GM12878 (cell line): ENCODE results near the gene FTSJ1. TPM values are rescaled to one million over a fixed set of nuclear protein-coding genes. Genes with fewer than 3 reads are reported as not detected.
A peak's percentile ranks its signal among the peaks of the same experiment; 100 is the strongest.

Experiments used
- ATAC-seq: fragments of 200-7000 bp; cut with Tn5 transposase; 3 replicates; pipeline ENCODE4 v1.9.1; 2020; ENCODE audit warnings: mild to moderate bottlenecking, moderate library complexity
- BruUV-seq: library from RNA; stranded (reverse); fragments of 400-500 nt; replicated peaks from 2 replicates; lab custom pipeline; 2021; lab: Mats Ljungman, UMichigan
- CTCF ChIA-PET: fragments of 300-600 bp; sonication (Branson Sonifier 250); formaldehyde crosslinking; extraction: SDS; loops from one replicate; lab custom pipeline; 2021; ENCODE audit warnings: inconsistent platforms; lab: Yijun Ruan, JAX
- POLR2A ChIA-PET: fragments of 350-600 bp; formaldehyde crosslinking; extraction: SDS; loops from one replicate; lab custom pipeline; 2021; ENCODE audit warnings: inconsistent platforms; lab: Charles Lee
- RAD21 ChIA-PET: fragments of 300-600 bp; sonication (Branson Sonifier 250); formaldehyde crosslinking; loops from one replicate; lab custom pipeline; 2023; ENCODE audit warnings: antibody characterized with exemption; ENCODE audit not compliant: unreplicated experiment; lab: Charles Lee
- SMC1A ChIA-PET: fragments of 300-600 bp; sonication (Branson Sonifier 250); formaldehyde crosslinking; loops from one replicate; lab custom pipeline; 2023; ENCODE audit not compliant: unreplicated experiment, uncharacterized antibody; lab: Charles Lee
- DNase-seq: peaks from one replicate; pipeline ENCODE4 v3.0.0-alpha.2; 2011; ENCODE audit warnings: low read depth, low spot score
- FAIRE-seq: peaks from 3 replicates; lab custom pipeline; 2011; peaks lifted over from hg19 to GRCh38; lab: Jason Lieb, UNC
- H2AFZ ChIP-seq: 2 replicates; pipeline ENCODE4 v1.6.0; 2011; ENCODE audit warnings: low read depth, low read length, control low read depth; ENCODE audit not compliant: control insufficient read depth
- H3K27ac ChIP-seq: 2 replicates; pipeline ENCODE4 v1.5.1; 2011; ENCODE audit warnings: control low read depth; ENCODE audit not compliant: control insufficient read depth, insufficient read depth
- H3K27me3 ChIP-seq, 2 experiments: replicated peaks in 1 of 2; 2 replicates each; pipeline versions ENCODE4 v1.6.0 to v1.6.1; 2011; ENCODE audit warnings: low read length in 1 of 2; ENCODE audit not compliant: control insufficient read depth in 2 of 2, insufficient read depth in 2 of 2
- H3K36me3 ChIP-seq, 2 experiments: 2 replicates each; pipeline ENCODE4 v1.5.1; 2011; ENCODE audit warnings: low read length in 1 of 2; ENCODE audit not compliant: control insufficient read depth in 2 of 2, insufficient read depth in 2 of 2
- H3K4me1 ChIP-seq: 2 replicates; pipeline ENCODE4 v1.6.1; 2011; ENCODE audit warnings: mild to moderate bottlenecking, low read length, moderate library complexity, mixed read lengths; ENCODE audit not compliant: control insufficient read depth, insufficient read depth
- H3K4me2 ChIP-seq: 2 replicates; pipeline ENCODE4 v1.6.0; 2011; ENCODE audit warnings: control low read depth; ENCODE audit not compliant: control insufficient read depth, insufficient read depth
- H3K4me3 ChIP-seq: fragments of 200-600 bp; sonication (generic); 2 replicates; pipeline ENCODE4 v1.5.1; 2016
- H3K79me2 ChIP-seq: 2 replicates; pipeline ENCODE4 v1.6.0; 2011; ENCODE audit warnings: low read length; ENCODE audit not compliant: control insufficient read depth, insufficient read depth
- H3K9ac ChIP-seq: 2 replicates; pipeline ENCODE4 v1.8.0; 2011; ENCODE audit warnings: low read length, control low read depth, mixed read lengths; ENCODE audit not compliant: control insufficient read depth, insufficient read depth
- H3K9me3 ChIP-seq: replicated peaks from 3 replicates; pipeline ENCODE4 v1.5.1; 2011; ENCODE audit warnings: mild to moderate bottlenecking, low read length; ENCODE audit not compliant: control insufficient read depth, insufficient read depth
- H4K20me1 ChIP-seq: 2 replicates; pipeline ENCODE4 v1.6.0; 2011; ENCODE audit not compliant: control insufficient read depth, insufficient read depth
- CBX5 ChIP-seq: sonication (generic); IDR thresholded peaks from 2 replicates; pipeline ENCODE4 v1.6.1; 2016; ENCODE audit warnings: low read depth, moderate library complexity, mild to moderate bottlenecking, inconsistent platforms
- CEBPB ChIP-seq, 2 experiments: fragments of 150-350 bp in 1 of 2; IDR thresholded peaks; 2 replicates each; pipeline ENCODE4 v1.6.1; 2012 to 2014; ENCODE audit warnings: low read depth in 2 of 2, low read length in 2 of 2, borderline replicate concordance in 1 of 2, inconsistent platforms in 1 of 2
- E4F1 ChIP-seq: fragments of 450-650 bp; IDR thresholded peaks from 2 replicates; pipeline ENCODE4 v1.6.1; 2018; ENCODE audit warnings: borderline replicate concordance, mild to moderate bottlenecking; ENCODE audit not compliant: partially characterized antibody
- ESRRA ChIP-seq: IDR thresholded peaks from 2 replicates; pipeline ENCODE4 v1.6.1; 2012; ENCODE audit warnings: mild to moderate bottlenecking, low read length, improper control_type of control experiment
- ETV6 ChIP-seq, 2 experiments: fragments of 450-650 bp in 1 of 2; IDR thresholded peaks in 1 of 2; conservative IDR thresholded peaks in 1 of 2; 2 replicates each; pipeline ENCODE4 v1.6.1; 2014; ENCODE audit warnings: antibody characterized with exemption in 1 of 2, borderline replicate concordance in 1 of 2, low read depth in 1 of 2, mild to moderate bottlenecking in 1 of 2, moderate library complexity in 1 of 2
- FOXK2 ChIP-seq: fragments of 450-650 bp; IDR thresholded peaks from 2 replicates; pipeline ENCODE4 v1.6.1; 2017; ENCODE audit warnings: mild to moderate bottlenecking, moderate library complexity
- MEF2B ChIP-seq: fragments of 450-650 bp; IDR thresholded peaks from 2 replicates; pipeline ENCODE4 v1.6.1; 2018; ENCODE audit warnings: mild to moderate bottlenecking, moderate library complexity; ENCODE audit not compliant: partially characterized antibody, poor library complexity, severe bottlenecking
- MTA2 ChIP-seq: fragments of 450-650 bp; IDR thresholded peaks from 2 replicates; pipeline ENCODE4 v1.6.1; 2016; ENCODE audit warnings: low read depth, mild to moderate bottlenecking, moderate library complexity
- MTA3 ChIP-seq: IDR thresholded peaks from 2 replicates; pipeline ENCODE4 v1.6.1; 2012; ENCODE audit warnings: low read length, inconsistent platforms, borderline replicate concordance
- PBX3 ChIP-seq: IDR thresholded peaks from 2 replicates; pipeline ENCODE4 v1.6.1; 2011; ENCODE audit warnings: mild to moderate bottlenecking, low read depth, low read length, moderate library complexity; ENCODE audit not compliant: insufficient replicate concordance
- RB1 ChIP-seq: fragments of 450-650 bp; formaldehyde crosslinking; IDR thresholded peaks from 2 replicates; pipeline ENCODE4 v1.6.1; 2017; ENCODE audit warnings: mild to moderate bottlenecking, borderline replicate concordance
- RCOR1 ChIP-seq: conservative IDR thresholded peaks from 2 replicates; pipeline ENCODE4 v1.6.1; 2012; ENCODE audit warnings: low read depth, low read length, improper control_type of control experiment
- STAT3 ChIP-seq: IDR thresholded peaks from 2 replicates; pipeline ENCODE4 v1.6.1; 2011; ENCODE audit warnings: low read depth, low read length, improper control_type of control experiment
- TAF1 ChIP-seq: IDR thresholded peaks from 2 replicates; pipeline ENCODE4 v1.6.1; 2011; ENCODE audit warnings: mild to moderate bottlenecking, low read depth, low read length, borderline replicate concordance
- ZNF622 ChIP-seq: fragments of 450-650 bp; IDR thresholded peaks from 2 replicates; pipeline ENCODE4 v1.6.1; 2017; ENCODE audit warnings: mild to moderate bottlenecking, inconsistent platforms
- WGBS: methylation state at CpG from one replicate; pipeline ENCODE4 v1.1.6; 2016; ENCODE audit warnings: low lambda C conversion rate; ENCODE audit not compliant: insufficient replicate concordance, insufficient coverage; ENCODE audit errors: missing lambda C conversion rate; 5-methylcytosine and 5-hydroxymethylcytosine counted together
- in situ Hi-C: fragments of 300-500 bp; cut with MboI; formaldehyde crosslinking; loops from 9 replicates; pipeline ENCODE4 v1.14.3; 2018; ENCODE audit warnings: mixed read lengths
- intact Hi-C: fragments of 100-400 bp; cut with micrococcal nuclease; formaldehyde crosslinking; loops from one replicate; pipeline ENCODE4 v1.14.2; 2022; ENCODE audit not compliant: unreplicated experiment
- polyA plus RNA-seq, 11 experiments: library from polyadenylated mRNA; depleted of rRNA in 4 of 11; unstranded in 6 of 11; stranded (reverse) in 5 of 11; fragments of >200 nt; fragmentation: Nextera tagmentation in 4 of 11; fragmentation: Illumina TruSeq in 1 of 11; extraction: Ambion mirVana in 4 of 11; extraction: Trizol in 1 of 11; gene quantifications; 1 replicate in 1 of 11; 2 replicates in 10 of 11; pipeline versions ENCODE4 v1.2.1 to v1.2.3, GENCODE V29; 2011 to 2016; ENCODE audit warnings: inconsistent platforms in 2 of 11, missing spikeins in 2 of 11, low read depth in 1 of 11
- total RNA-seq, 4 experiments: library from RNA; depleted of rRNA in 3 of 4; stranded (reverse); fragments of >200 nt in 3 of 4; fragmentation: Illumina TruSeq in 1 of 4; extraction: Trizol in 1 of 4; gene quantifications; 2 replicates each; pipeline versions ENCODE4 v1.2.1 to v1.2.3, GENCODE V29; 2013 to 2021
- TF ChIP-seq, protein P1 (sequence below): IDR thresholded peaks from 2 replicates; pipeline ENCODE4 v1.6.1; 2012; ENCODE audit warnings: low read length, inconsistent platforms

FTSJ1 gene
- total and polyA plus RNA-seq, 10 of the 15 experiments (the other 5 are each of a cell fraction or from before 2014, with no cell fraction given) = 8.8 to 87.8 (median 57.9) TPM

DNA sequence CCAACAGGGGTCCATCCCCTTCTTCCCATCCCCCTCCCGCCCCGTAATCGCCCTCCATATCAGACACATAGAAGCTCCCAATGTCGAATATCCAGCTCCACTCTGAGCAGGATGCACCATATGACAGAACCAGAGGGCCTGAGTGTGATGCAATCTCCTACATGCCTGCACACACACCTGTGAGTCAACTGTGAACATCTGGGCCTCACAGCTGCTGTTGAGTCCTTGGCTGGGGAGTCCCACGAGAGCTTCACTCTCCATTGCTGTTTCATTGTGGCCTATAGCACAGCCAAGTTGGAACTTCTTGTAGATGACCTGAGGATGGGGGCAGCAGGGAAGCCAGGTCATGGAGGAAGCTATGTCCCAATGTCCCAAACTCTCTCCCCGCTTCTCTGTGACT is 14.2 kb upstream of the FTSJ1 start:
- intact Hi-C loops (loop anchor here (10.0 kb wide), 1 partner anchor 377 kb away; no protein-coding TSS in a partner anchor), in situ Hi-C loops (no loop called here)
- no peak for TF ChIP-seq E4F1
- no peak for TF ChIP-seq RB1
- no peak for TF ChIP-seq STAT3
- TF ChIP-seq MTA2 = no peak
- no peak for TF ChIP-seq CEBPB (IDR thresholded peaks at IDR 0.05; ENCODE audit: borderline replicate concordance in 1 of 2, low read depth in 2 of 2, low read length in 2 of 2)
- TF ChIP-seq RCOR1 = no peak
- no peak for TF ChIP-seq FOXK2
- TF ChIP-seq PBX3 = no peak
- no peak for TF ChIP-seq ZNF622
- no peak for TF ChIP-seq TAF1
- TF ChIP-seq MTA3 = no peak
- TF ChIP-seq, protein P1, sequence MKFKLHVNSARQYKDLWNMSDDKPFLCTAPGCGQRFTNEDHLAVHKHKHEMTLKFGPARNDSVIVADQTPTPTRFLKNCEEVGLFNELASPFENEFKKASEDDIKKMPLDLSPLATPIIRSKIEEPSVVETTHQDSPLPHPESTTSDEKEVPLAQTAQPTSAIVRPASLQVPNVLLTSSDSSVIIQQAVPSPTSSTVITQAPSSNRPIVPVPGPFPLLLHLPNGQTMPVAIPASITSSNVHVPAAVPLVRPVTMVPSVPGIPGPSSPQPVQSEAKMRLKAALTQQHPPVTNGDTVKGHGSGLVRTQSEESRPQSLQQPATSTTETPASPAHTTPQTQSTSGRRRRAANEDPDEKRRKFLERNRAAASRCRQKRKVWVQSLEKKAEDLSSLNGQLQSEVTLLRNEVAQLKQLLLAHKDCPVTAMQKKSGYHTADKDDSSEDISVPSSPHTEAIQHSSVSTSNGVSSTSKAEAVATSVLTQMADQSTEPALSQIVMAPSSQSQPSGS = no peak
- TF ChIP-seq CBX5 = no peak
- no peak for TF ChIP-seq ESRRA
- no peak for TF ChIP-seq ETV6 (conservative IDR thresholded peaks at IDR 0.05 in 1 of 2, IDR thresholded peaks at IDR 0.05 in 1 of 2; ENCODE audit: borderline replicate concordance in 1 of 2, low read depth in 1 of 2)
- no peak for TF ChIP-seq MEF2B
- no peaks in the 10 kb centered on the region for H3K4me1 ChIP-seq
- H4K20me1 ChIP-seq = no peaks in the 10 kb centered on the region
- no peak overlapping the region for H2AFZ ChIP-seq
- DNase-seq = no peak
- peaks cover 1 to 3% of the 10 kb centered on the region in 2 experiments; a peak in 3 of 4 replicates for H3K36me3 ChIP-seq
- no peaks in the 10 kb centered on the region for H3K9me3 ChIP-seq
- no peak overlapping the region for H3K9ac ChIP-seq
- SMC1A ChIA-PET = no interaction called here
- ATAC-seq = peak; percentile 55
- POLR2A ChIA-PET = no interaction called here
- WGBS = 52% methylated on average over 6 of the region's 6 CpGs
- no peak overlapping the region for H3K4me2 ChIP-seq
- H3K79me2 ChIP-seq = peaks cover 2% of the 10 kb centered on the region
- H3K27ac ChIP-seq = no peak overlapping the region
- CTCF ChIA-PET = interaction anchor here (0.6 to 0.8 kb wide), 2 partner anchors 13 to 134 kb away, joined by 3 read pairs; no protein-coding TSS in a partner anchor
- no peak for FAIRE-seq
- no peak overlapping the region for H3K4me3 ChIP-seq
- no TSS peak for BruUV-seq
- no peaks in the 10 kb centered on the region for H3K27me3 ChIP-seq
- RAD21 ChIA-PET = no interaction called here
